HG03135 (cell line): Measurements from ENCODE around the gene FLOT2.
"Not testable (repeated sequence)": the region's sequence is repeated elsewhere in the genome, so short reads cannot be mapped to it uniquely, and the experiment has no call there.

ENCODE experiments used
- ATAC-seq: cut with Tn5 transposase; IDR thresholded peaks from one replicate; pipeline ENCODE4 v1.9.1; 2021; ENCODE audit warnings: mild to moderate bottlenecking, moderate library complexity; ENCODE audit not compliant: unreplicated experiment

FLOT2 gene

GRCh38 chr17:28917029-28917428, 19.5 kb upstream of the FLOT2 start:
- ATAC-seq: no peak

DNA sequence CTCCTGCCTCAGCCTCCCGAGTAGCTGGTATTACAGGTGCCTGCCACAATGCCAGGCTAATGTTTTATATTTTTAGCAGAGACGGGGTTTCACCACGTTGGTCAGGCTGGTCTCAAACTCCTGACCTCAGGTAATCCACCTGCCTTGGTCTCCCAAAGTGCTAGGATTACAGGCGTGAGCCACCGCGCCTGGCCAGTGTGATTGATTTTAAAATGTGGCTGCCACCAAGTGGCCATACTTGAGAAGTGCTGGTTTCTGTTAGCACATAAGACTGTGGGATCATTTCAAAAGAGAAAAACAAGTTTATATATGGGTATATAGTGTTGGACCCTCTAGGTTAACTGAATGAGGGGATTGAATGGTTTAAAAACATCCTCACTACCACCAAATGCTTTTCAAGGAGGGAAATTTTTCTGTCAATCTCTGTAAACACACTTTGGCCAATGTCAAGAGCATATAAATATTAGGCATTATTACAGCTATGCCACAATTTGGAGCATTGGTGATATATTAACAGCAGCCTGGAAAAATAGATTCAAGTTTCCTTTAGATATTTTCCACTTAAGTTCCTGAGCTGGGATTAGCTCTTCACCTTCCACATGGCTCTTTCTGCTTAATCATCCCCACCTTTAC, 18.9 kb upstream of the FLOT2 start:
- no peak for ATAC-seq

DNA sequence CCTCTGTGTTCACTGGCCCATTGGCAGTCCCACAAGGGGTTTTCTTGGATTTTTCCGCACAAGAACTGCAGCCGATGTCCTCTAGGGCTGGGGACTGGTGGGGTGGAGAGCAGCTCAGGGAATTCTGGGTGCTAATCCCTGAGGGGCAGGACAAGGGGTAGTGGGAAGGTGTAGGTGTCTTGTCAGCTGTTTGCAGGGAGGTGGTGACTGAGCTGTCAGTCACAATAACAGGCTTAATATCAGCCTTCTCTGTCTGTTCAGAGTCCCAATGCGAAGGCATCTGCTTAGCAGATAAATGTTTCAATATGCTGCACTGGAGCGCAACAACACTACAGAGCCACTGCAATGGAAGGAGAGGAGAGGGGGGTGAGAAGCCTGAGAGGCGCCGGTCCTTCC, 15.4 kb upstream of the FLOT2 start:
- no peak for ATAC-seq

- ATAC-seq: no peak
Observed at GRCh38 chr17:28912281-28912937, 14.9 kb upstream of the FLOT2 start.

GRCh38 chr17:28911411-28912045, 14.0 kb upstream of the FLOT2 start:
- ATAC-seq: no peak

DNA sequence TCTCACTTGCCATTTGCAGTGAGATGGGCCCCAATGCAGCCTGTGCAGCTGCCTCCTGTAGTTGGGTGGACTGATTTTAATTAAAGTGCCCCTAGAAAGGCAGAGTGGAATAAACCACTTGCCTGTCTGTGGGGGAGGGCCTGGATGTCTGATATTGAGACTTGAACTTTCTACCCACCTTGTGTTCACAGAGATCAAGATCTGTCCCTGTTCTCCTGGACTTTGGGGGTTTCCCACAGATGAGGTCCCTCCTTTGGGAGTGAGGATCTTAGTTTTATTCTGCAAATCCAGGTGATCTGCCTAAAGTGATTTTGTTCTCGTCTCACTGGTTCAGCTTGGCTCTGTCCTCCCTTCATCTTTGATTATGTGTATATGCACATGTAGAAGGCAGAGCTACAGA, 13.0 kb upstream of the FLOT2 start:
- ATAC-seq: no peak

GRCh38 chr17:28908640-28909167, 11.2 kb upstream of the FLOT2 start:
- ATAC-seq: no peak

DNA sequence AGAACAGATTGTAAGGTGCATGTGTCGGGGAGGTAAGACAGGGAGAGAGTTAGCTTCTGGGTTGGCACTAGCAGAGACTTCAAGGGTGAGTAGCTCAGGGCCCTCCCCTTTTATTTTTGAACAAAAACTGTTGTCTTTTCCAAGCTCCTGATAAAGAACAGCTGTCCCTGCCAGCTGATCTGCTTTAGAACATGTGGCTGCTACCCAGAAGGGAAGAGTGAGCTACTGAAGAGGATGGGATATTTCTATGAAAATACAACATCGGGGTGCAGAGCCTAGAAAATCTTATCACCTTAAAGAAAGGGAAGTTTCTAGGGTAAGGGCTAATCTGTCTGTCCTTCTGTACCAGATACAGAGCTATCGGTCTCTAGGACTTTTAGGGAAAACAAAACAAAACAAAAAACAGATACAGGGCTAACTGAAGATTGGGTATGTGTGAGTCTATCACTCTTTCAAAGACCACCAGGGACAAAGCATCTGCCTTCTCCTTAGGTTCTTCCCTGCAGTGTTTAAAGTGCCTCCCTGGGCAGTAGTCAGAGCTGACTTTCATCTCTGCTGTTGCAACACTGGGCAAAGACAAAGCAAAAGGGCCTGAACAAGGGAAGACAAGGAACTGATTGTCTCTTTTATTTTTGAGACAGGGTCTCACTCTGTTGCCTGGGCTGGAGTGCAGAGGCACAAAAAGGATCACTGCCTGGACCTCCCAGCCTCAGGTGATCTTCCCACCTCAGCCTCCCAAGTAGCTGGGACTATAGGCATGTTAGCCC, 10.4 kb upstream of the FLOT2 start:
- no peak for ATAC-seq

GRCh38 chr17:28906706-28907438, 9.3 kb upstream of the FLOT2 start:
- ATAC-seq: no peak

- no peak for ATAC-seq
Observed at GRCh38 chr17:28906276-28906675, 8.7 kb upstream of the FLOT2 start.

GRCh38 chr17:28904800-28905199, 7.3 kb upstream of the FLOT2 start:
- ATAC-seq: no peak

DNA sequence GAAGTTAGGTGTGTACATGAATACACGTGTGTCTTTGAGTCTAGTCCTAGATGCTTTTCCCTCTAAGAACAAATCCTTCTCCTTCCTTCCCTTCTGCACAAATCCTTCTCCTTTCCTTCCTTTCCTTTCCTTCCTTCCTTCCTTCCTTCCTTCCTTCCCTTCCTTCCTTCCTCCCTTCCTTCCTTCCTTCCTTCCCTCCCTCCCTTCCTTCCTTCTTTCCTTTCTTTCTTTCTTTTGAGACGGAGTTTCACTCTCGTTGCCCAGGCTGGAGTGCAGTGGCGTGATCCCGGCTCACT, 6.0 kb upstream of the FLOT2 start:
- not testable (repeated sequence) for ATAC-seq

DNA sequence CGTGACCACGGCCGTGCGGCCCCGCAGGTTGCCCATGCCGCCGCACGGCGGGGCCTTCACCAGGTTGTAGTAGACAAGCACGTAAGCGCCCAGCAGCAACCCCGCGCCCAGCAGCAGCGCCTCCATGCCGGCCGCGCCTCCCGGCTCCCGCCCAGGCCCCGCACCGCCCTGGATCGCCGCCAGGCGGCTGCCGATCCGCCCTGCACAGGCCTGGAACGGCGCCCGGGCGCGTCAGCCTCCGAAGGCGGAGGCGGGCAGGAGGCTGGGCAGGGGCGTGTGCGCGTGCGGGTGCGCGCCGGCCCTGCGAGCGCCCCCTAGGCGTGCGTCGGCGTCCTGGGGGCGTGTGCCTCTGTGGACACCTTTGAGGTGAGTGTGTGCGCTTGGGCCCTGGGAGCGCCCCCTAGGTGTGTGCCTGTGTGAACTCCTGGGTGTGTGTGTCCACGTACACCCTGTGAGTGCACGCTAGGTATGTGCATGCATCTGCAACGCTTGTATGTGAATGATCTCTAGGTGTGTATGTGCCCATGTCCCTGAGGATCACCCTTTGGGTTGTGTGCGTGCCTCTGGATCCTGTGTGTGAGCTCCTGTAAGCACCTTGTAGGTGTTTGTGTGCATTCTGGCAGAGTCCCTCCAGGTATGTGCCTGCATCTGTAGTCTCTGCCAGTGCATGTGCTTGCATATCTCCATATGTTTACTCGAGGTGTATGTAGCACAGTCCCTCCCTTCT, 5.4 kb upstream of the FLOT2 start, which contains the start of gene DHRS13:
Gene DHRS13 (minus strand): TSS at position 261 of the 727 bp plus-strand sequence. CDS start 135 bp downstream, at position 126.
- peak; percentile 84 for ATAC-seq

- peak; percentile 39 for ATAC-seq
Observed at GRCh38 chr17:28901866-28902818, 4.6 kb upstream of the FLOT2 start.

- no peak for ATAC-seq
Observed at GRCh38 chr17:28900986-28901726, 3.6 kb upstream of the FLOT2 start.

DNA sequence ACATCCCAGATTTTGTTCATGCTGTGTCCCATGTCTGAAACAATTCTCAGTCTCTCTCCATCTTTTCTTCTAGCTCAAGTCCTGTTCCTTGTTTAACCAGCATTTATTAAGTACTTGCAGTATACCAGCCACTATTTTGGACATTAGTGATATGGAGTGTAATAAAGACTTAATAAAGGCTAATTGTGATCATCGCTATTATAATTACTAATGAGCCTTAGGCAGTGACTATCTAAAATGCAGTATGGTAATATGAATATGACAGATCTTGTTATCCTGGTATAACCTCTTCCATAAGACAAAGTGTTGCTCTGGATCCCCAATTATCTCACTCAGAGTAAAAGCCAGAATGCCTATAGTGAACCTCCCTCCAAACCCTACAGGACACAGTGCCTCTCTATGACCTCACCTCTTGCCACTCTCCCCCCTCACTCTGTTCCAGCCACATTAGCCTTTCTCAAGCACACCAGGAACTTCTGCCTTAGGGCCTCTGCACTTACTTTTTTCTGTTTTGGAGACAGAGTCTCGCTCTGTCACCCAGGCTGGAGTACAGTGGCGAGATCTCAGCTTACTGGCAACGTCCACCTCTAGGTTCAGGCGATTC, 1.8 kb upstream of the FLOT2 start:
- no peak for ATAC-seq

- no peak for ATAC-seq
Observed at GRCh38 chr17:28898527-28898955, 1.0 kb upstream of the FLOT2 start.
